ENCODE measurements around the gene ZDHHC17. TPM values are rescaled to one million over a fixed set of nuclear protein-coding genes. Genes with fewer than 3 reads are reported as not detected.

The ZDHHC17 gene
- total and polyA plus RNA-seq, 2 of the 13 experiments (the other 11 are each of a cell fraction or from before 2014, with no cell fraction given), result 36.7 to 38.5 TPM

- H3K4me3 ChIP-seq (replicated peaks in 1 of 3; ENCODE audit: insufficient read depth in 1 of 3, low read depth in 2 of 3, low read length in 3 of 3), result no peak overlapping the region
- intact Hi-C loops (cut with micrococcal nuclease; ENCODE audit: unreplicated experiment), result no loop called here
- CTCF ChIA-PET (ENCODE audit: low intra/inter-chr PET ratio, low total read pairs), result no interaction called here
- WGBS (ENCODE audit: low lambda C conversion rate), result 93% methylated on average over 4 of the region's 4 CpGs
- no peak for TF ChIP-seq SALL2 (CRISPR knock-in tag; IDR thresholded peaks at IDR 0.05)
- no peak for TF ChIP-seq MXD4 (CRISPR knock-in tag; IDR thresholded peaks at IDR 0.05)
- TF ChIP-seq CBX1 (IDR thresholded peaks at IDR 0.05; ENCODE audit: low read depth), result no peak
- no peak for TF ChIP-seq NFAT5 (CRISPR knock-in tag; IDR thresholded peaks at IDR 0.05)
- no peak for TF ChIP-seq ZNF83 (CRISPR knock-in tag; IDR thresholded peaks at IDR 0.05; ENCODE audit: borderline replicate concordance)
- TF ChIP-seq NR3C1 (CRISPR knock-in tag; IDR thresholded peaks at IDR 0.05), result no peak
- TF ChIP-seq ZNF772 (CRISPR knock-in tag; IDR thresholded peaks at IDR 0.05), result no peak
- no peak for TF ChIP-seq ZNF556 (CRISPR knock-in tag; IDR thresholded peaks at IDR 0.05; ENCODE audit: borderline replicate concordance)
- H3K27me3 ChIP-seq (ENCODE audit: control insufficient read depth in 1 of 2, insufficient read depth in 2 of 2, low read length in 2 of 2), result no peaks in the 10 kb centered on the region
- H3K4me1 ChIP-seq (ENCODE audit: insufficient read depth, low read length), result peaks cover 18% of the 10 kb centered on the region
- DNase-seq (ENCODE audit: low spot score) (no peak), FAIRE-seq (no peak), ATAC-seq (no peak)
- no peaks in the 10 kb centered on the region for H3K9me3 ChIP-seq (ENCODE audit: low read length)
- H4K20me1 ChIP-seq (ENCODE audit: insufficient read depth, low read length), result peaks cover 5% of the 10 kb centered on the region; the same call in 1 of the 2 replicates
- POLR2A ChIA-PET, result no interaction called here
- H3K36me3 ChIP-seq (replicated peaks in 1 of 2; ENCODE audit: control insufficient read depth in 1 of 2, insufficient read depth in 2 of 2, low read length in 2 of 2), result no peaks in the 10 kb centered on the region
- no peak overlapping the region for H3K4me2 ChIP-seq (ENCODE audit: low read depth, low read length)
- in situ Hi-C loops (cut with HindIII; ENCODE audit: extremely low pct_ligation_motif_present, low pct_unique_long_range_greater_than_20kb), result no loop called here
- no peak overlapping the region for H3K27ac ChIP-seq (ENCODE audit: extremely low read length, insufficient read depth, low read length)
- BruUV-seq (replicated peaks), result no TSS peak
- peaks cover 48% of the 10 kb centered on the region for H3K79me2 ChIP-seq (ENCODE audit: insufficient read depth, low read length)
- H2AFZ ChIP-seq (ENCODE audit: low read length), result no peak overlapping the region
- no peak overlapping the region for H3K9ac ChIP-seq (ENCODE audit: insufficient read depth, low read depth, low read length)
Observed at GRCh38 chr12:76784600-76785051, 20.7 kb downstream of the ZDHHC17 start.

Measured in HepG2 (cell line).